Osteoblast (primary cell): ENCODE measurements around the gene ARMH2. TPM values are rescaled to one million over a fixed set of nuclear protein-coding genes. Genes with fewer than 3 reads are reported as not detected.

ENCODE experiments used
- DNase-seq: peaks from one replicate; pipeline ENCODE4 v3.0.0; 2011; ENCODE audit warnings: low spot score, mixed read lengths; ENCODE audit not compliant: insufficient read length; ENCODE audit errors: missing footprints
- H2AFZ ChIP-seq: 2 replicates; pipeline ENCODE4 v1.6.0; 2011; ENCODE audit warnings: mild to moderate bottlenecking, low read length
- H3K27ac ChIP-seq: 2 replicates; pipeline ENCODE4 v1.5.1; 2011; ENCODE audit warnings: mild to moderate bottlenecking, low read depth, low read length, moderate library complexity
- H3K27me3 ChIP-seq: 2 replicates; pipeline ENCODE4 v1.6.0; 2012; ENCODE audit warnings: mild to moderate bottlenecking, control low read depth, inconsistent platforms, low read length, moderate library complexity; ENCODE audit not compliant: insufficient read depth
- H3K36me3 ChIP-seq: 2 replicates; pipeline ENCODE4 v1.5.1; 2011; ENCODE audit warnings: mild to moderate bottlenecking, low read length, control low read depth, moderate library complexity; ENCODE audit not compliant: insufficient read depth
- H3K4me1 ChIP-seq: 2 replicates; pipeline ENCODE4 v1.5.1; 2011; ENCODE audit warnings: mild to moderate bottlenecking, low read length, control low read depth, moderate library complexity; ENCODE audit not compliant: insufficient read depth
- H3K4me2 ChIP-seq: 2 replicates; pipeline ENCODE4 v1.6.0; 2011; ENCODE audit warnings: mild to moderate bottlenecking, low read length; ENCODE audit not compliant: insufficient read depth
- H3K4me3 ChIP-seq: fragments of 200-600 bp; sonication (generic); 3 replicates; pipeline ENCODE4 v1.5.1; 2012; ENCODE audit warnings: mild to moderate bottlenecking, low read length, inconsistent platforms; ENCODE audit not compliant: insufficient read depth
- H3K79me2 ChIP-seq: 2 replicates; pipeline ENCODE4 v1.6.0; 2012; ENCODE audit warnings: mild to moderate bottlenecking, low read length, control low read depth, inconsistent platforms; ENCODE audit not compliant: insufficient read depth
- H3K9me3 ChIP-seq: 2 replicates; pipeline ENCODE4 v1.5.1; 2011; ENCODE audit warnings: low read depth, low read length, control low read depth
- H4K20me1 ChIP-seq: 2 replicates; pipeline ENCODE4 v1.6.0; 2012; ENCODE audit warnings: mild to moderate bottlenecking, low read length, control low read depth; ENCODE audit not compliant: insufficient read depth
- CTCF ChIP-seq: IDR thresholded peaks from 2 replicates; pipeline ENCODE4 v1.5.1; 2011; ENCODE audit warnings: mild to moderate bottlenecking, low read depth, low read length, moderate library complexity; ENCODE audit errors: extremely low read depth
- total RNA-seq: library from RNA; depleted of rRNA; stranded (reverse); fragments of >200 nt; gene quantifications from 2 replicates; pipeline ENCODE4 v1.2.3, GENCODE V29; 2012

Gene ARMH2
- total RNA-seq, 1 donor: not detected

DNA sequence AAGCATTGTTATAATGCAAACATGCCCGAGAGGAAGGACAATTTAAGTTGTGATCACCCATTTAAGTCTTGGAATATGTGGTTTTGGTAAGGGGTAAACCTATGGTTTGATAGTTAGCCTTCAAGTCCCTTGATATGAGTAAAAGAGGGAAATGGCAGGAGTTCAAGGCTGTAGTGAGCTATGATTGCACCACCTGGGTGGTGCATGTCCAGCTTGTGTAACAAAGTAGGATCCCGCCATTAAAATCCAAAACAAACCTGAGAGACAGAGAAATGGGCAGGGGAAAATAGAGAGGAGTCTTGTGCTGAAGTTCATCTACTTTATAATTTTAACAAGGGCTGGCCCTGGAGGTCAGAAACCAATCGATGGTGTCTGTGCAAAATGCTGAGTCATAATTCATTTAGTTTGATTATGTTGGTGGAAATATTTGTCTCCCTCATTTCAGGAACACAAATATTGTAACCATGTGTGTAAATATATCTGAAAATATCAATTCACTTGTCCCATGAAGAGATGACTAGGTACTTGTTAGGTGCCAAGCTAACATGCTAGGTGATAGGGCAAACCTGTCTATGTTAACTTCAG, 23.2 kb upstream of the ARMH2 start:
- TF ChIP-seq CTCF: no peak
- no peaks in the 10 kb centered on the region for H3K79me2 ChIP-seq
- H2AFZ ChIP-seq: no peak overlapping the region
- H3K9me3 ChIP-seq: no peaks in the 10 kb centered on the region
- H3K27ac ChIP-seq: no peak overlapping the region
- no peak overlapping the region for H3K4me2 ChIP-seq
- no peak overlapping the region for H3K4me3 ChIP-seq
- H3K27me3 ChIP-seq: no peaks in the 10 kb centered on the region
- H3K4me1 ChIP-seq: peaks cover 10% of the 10 kb centered on the region
- H3K36me3 ChIP-seq: no peaks in the 10 kb centered on the region
- no peaks in the 10 kb centered on the region for H4K20me1 ChIP-seq
- no peak for DNase-seq

GRCh38 chr6:24818346-24818745, 19.6 kb upstream of the ARMH2 start:
- no peaks in the 10 kb centered on the region for H4K20me1 ChIP-seq
- H3K4me1 ChIP-seq: peaks cover 4% of the 10 kb centered on the region
- H3K36me3 ChIP-seq: no peaks in the 10 kb centered on the region
- DNase-seq: no peak
- no peaks in the 10 kb centered on the region for H3K79me2 ChIP-seq
- H3K27ac ChIP-seq: no peak overlapping the region
- no peak overlapping the region for H2AFZ ChIP-seq
- no peak overlapping the region for H3K4me2 ChIP-seq
- no peaks in the 10 kb centered on the region for H3K27me3 ChIP-seq
- TF ChIP-seq CTCF: no peak
- no peaks in the 10 kb centered on the region for H3K9me3 ChIP-seq
- no peak overlapping the region for H3K4me3 ChIP-seq

GRCh38 chr6:24809728-24810127, 11.0 kb upstream of the ARMH2 start:
- H3K27me3 ChIP-seq: no peaks in the 10 kb centered on the region
- H3K4me1 ChIP-seq: no peaks in the 10 kb centered on the region
- no peaks in the 10 kb centered on the region for H3K79me2 ChIP-seq
- no peak for DNase-seq
- no peak overlapping the region for H2AFZ ChIP-seq
- H3K4me2 ChIP-seq: no peak overlapping the region
- no peaks in the 10 kb centered on the region for H4K20me1 ChIP-seq
- no peak overlapping the region for H3K27ac ChIP-seq
- no peaks in the 10 kb centered on the region for H3K36me3 ChIP-seq
- TF ChIP-seq CTCF: no peak
- H3K4me3 ChIP-seq: no peak overlapping the region
- no peaks in the 10 kb centered on the region for H3K9me3 ChIP-seq

GRCh38 chr6:24807584-24807983, 8.9 kb upstream of the ARMH2 start:
- Histone ChIP-seq H3K4me3 (no peak overlapping the region), H3K79me2 (no peaks in the 10 kb centered on the region), H3K4me2 (no peak overlapping the region), H3K4me1 (no peaks in the 10 kb centered on the region), H4K20me1 (no peaks in the 10 kb centered on the region), H3K9me3 (no peaks in the 10 kb centered on the region), H3K27ac (no peak overlapping the region), H3K36me3 (no peaks in the 10 kb centered on the region), H3K27me3 (no peaks in the 10 kb centered on the region), H2AFZ (no peak overlapping the region)
- TF ChIP-seq CTCF: no peak
- DNase-seq: no peak
